HL-60 (cell line): ENCODE data around the gene DAND5.

Experiments used
- DNase-seq, 2 experiments: peaks; one replicate each; pipeline ENCODE4 v3.0.0-alpha.2; 2010 to 2020; ENCODE audit warnings: low read depth in 1 of 2, low spot score in 1 of 2
- H3K27ac ChIP-seq: fragments of 250-450 bp; sonication (Bioruptor Pico); replicated peaks from 2 replicates; pipeline ENCODE4 v1.5.1; 2020; ENCODE audit warnings: mild to moderate bottlenecking, moderate library complexity
- H3K27me3 ChIP-seq: fragments of 250-450 bp; sonication (Bioruptor Pico); 2 replicates; pipeline ENCODE4 v1.5.1; 2021; ENCODE audit warnings: mild to moderate bottlenecking, moderate library complexity; ENCODE audit not compliant: insufficient read depth, poor library complexity, severe bottlenecking
- H3K4me3 ChIP-seq: replicated peaks from 2 replicates; pipeline ENCODE4 v1.5.1; 2011; ENCODE audit warnings: mild to moderate bottlenecking, control low read depth, low read length; ENCODE audit not compliant: insufficient read depth
- CTCF ChIP-seq: IDR thresholded peaks from one replicate; pipeline ENCODE4 v1.5.1; 2011; ENCODE audit warnings: low read length, control low read depth, inconsistent platforms; ENCODE audit not compliant: insufficient read depth
- GABPA ChIP-seq: IDR thresholded peaks from 2 replicates; pipeline ENCODE4 v1.6.1; 2012; ENCODE audit warnings: low read depth
- POLR2AphosphoS5 ChIP-seq: IDR thresholded peaks from 2 replicates; pipeline ENCODE4 v1.6.1; 2012; ENCODE audit warnings: low read depth
- REST ChIP-seq: IDR thresholded peaks from 2 replicates; pipeline ENCODE4 v1.6.1; 2012; ENCODE audit warnings: low read depth; ENCODE audit not compliant: insufficient replicate concordance
- SPI1 ChIP-seq: IDR thresholded peaks from 2 replicates; pipeline ENCODE4 v1.6.1; 2012; ENCODE audit warnings: low read depth, mild to moderate bottlenecking, borderline replicate concordance

DAND5 gene

GRCh38 chr19:13020002-13020414 lies 50.6 kb downstream of the DAND5 start:
- Histone ChIP-seq H3K27ac (no peak overlapping the region), H3K27me3 (no peaks in the 10 kb centered on the region), H3K4me3 (no peak overlapping the region)
- no peak for DNase-seq
- TF ChIP-seq POLR2AphosphoS5 (no peak), GABPA (no peak), SPI1 (no peak), REST (no peak), CTCF (no peak)

- TF ChIP-seq GABPA (no peak), CTCF (no peak), SPI1 (no peak), REST (no peak), POLR2AphosphoS5 (no peak)
- no peak for DNase-seq
- no peak overlapping the region for H3K27ac ChIP-seq
- H3K4me3 ChIP-seq = no peak overlapping the region
- H3K27me3 ChIP-seq = no peaks in the 10 kb centered on the region
Observed at GRCh38 chr19:13022111-13022858, 52.9 kb downstream of the DAND5 start.

- no peak overlapping the region for H3K27ac ChIP-seq
- no peak overlapping the region for H3K4me3 ChIP-seq
- no peaks in the 10 kb centered on the region for H3K27me3 ChIP-seq
- TF ChIP-seq CTCF = no peak
- no peak for TF ChIP-seq POLR2AphosphoS5
- DNase-seq = peak in 1 of 2 experiments; percentile 7
Observed at GRCh38 chr19:13022859-13023636, 53.7 kb downstream of the DAND5 start.

GRCh38 chr19:13023656-13024055 lies 54.3 kb downstream of the DAND5 start:
- H3K27me3 ChIP-seq = no peaks in the 10 kb centered on the region
- H3K4me3 ChIP-seq = no peak overlapping the region
- DNase-seq = no peak
- TF ChIP-seq SPI1 = no peak
- TF ChIP-seq CTCF = no peak
- no peak for TF ChIP-seq REST
- no peak for TF ChIP-seq POLR2AphosphoS5
- TF ChIP-seq GABPA = no peak
- no peak overlapping the region for H3K27ac ChIP-seq
